Embryonic facial prominence (tissue), 1 donor: ENCODE results near the gene AFP.
A peak's percentile ranks its signal among the peaks of the same experiment; 100 is the strongest.

Source experiments
- DNase-seq: peaks from one replicate; pipeline ENCODE4 v3.0.0-alpha.2; 2016; ENCODE audit errors: extremely low spot score

AFP gene

DNA sequence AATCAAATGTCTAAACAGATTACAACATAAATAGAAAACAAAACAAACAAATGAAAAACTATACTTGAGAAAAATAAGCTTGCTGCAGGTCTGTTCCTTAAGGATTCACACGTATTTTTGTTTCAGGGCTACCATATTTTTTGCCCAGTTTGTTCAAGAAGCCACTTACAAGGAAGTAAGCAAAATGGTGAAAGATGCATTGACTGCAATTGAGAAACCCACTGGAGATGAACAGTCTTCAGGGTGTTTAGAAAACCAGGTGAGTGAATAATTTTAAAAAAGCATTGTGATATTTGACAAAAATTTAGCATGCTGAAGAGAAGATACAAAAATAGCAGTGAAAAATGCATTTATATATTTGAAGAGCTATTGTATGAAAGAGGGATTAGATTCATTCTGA is 2.0 kb downstream of the AFP start:
- DNase-seq: no peak

DNA sequence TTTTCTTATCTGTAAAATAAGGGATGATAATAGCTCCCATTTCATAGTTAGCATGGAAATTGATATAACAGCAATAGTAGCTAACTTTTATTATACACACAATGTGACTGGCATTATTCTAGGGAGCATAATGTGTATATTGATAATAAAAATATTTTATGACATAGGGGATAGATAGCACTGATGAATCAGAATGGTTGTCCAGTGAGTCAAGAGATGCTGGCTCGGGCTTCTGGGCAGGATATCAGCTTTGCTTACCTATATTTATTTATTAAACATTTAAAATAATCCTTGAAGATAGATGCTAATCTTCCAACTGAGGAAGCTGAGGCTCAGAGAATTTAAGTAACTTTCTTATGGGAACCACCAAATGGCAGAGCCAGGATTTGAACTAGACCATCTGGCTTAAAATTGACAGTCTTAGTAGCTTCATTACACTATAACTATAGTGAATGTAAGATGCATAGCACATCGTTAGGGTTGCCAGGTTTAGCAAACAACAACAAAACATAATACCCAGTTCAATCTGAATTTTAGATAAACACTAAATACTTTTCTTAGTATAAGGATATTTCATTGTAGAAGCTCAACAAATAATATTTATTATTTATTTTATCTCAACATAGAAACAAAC is 2.7 kb downstream of the AFP start:
- DNase-seq: no peak

DNA sequence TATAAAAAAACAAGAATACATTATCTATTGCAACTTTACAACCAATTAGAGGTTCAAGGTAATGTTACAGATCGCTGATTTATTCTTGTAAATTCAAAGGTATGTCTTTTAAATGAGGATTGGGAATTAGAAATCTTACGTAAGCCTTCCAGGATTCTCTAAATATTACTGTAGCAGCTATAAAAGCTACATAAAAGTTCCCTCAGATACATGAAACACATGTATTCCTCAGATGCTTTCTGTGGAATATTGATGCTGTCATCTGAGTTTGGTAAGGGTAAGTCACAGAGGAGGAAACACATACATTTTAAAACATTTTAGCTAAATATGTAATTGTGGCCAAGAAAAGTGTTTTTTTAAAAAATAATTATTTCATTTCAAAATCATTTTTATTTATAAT is 3.4 kb downstream of the AFP start:
- no peak for DNase-seq

DNA sequence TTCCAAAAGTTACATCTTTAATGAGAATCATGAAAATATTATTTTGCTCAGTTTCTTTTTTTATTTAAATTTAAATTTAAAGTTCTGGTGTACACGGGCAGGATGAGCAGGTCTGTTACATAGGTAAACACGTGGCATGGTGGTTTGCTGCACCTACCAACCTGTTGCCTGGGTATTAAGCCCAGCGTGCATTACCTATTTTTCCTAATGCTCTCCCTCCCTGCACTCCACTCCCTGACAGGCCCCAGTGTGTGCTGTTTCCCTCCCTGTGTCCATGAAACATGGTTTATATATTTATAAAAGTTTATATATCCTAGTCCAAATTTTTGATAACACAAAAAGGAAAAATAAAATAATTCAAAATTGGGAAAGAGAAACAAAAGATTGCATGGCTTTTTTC is 4.0 kb downstream of the AFP start:
- DNase-seq: no peak

DNA sequence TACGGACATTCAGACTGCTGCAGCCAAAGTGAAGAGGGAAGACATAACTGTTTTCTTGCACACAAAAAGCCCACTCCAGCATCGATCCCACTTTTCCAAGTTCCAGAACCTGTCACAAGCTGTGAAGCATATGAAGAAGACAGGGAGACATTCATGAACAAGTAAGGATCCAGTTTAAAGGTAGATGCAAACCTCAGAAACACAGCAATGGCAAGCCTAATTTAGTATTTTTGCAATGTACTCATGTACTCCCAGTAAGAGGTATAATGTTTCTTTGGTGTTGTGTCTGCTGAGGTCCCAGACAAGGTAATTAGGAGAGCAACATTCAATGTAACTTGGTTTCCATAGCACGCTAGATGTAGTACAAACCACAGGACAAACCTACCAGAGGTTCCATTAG is 4.6 kb downstream of the AFP start:
- DNase-seq: no peak

DNA sequence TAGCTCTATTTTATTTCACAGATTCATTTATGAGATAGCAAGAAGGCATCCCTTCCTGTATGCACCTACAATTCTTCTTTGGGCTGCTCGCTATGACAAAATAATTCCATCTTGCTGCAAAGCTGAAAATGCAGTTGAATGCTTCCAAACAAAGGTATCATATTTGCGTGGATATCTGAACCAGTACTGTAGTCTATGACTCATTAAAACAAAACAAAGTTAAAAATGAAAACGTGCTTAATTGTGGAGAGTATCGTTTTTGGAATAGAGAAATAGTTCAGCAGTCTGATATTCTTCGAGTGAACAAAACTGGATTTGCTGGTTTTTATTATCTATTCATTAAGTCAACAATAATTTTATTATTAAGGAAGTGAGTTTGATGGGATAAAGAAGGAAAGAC is 6.3 kb downstream of the AFP start:
- DNase-seq: no peak

DNA sequence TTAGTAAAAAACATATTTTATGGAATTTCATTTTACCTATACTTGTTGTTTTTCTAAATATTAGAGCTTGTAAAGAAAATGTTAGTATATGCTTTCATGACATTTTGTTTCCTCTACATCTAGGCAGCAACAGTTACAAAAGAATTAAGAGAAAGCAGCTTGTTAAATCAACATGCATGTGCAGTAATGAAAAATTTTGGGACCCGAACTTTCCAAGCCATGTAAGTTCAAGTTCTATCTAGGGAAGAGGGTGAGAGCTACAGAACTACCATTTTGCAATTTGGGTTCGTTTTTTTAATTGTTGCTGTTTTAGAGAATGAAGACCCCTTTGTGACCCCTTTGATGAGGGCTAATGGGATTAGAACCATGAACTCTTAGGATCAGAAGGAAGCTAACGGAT is 7.2 kb downstream of the AFP start:
- no peak for DNase-seq

DNA sequence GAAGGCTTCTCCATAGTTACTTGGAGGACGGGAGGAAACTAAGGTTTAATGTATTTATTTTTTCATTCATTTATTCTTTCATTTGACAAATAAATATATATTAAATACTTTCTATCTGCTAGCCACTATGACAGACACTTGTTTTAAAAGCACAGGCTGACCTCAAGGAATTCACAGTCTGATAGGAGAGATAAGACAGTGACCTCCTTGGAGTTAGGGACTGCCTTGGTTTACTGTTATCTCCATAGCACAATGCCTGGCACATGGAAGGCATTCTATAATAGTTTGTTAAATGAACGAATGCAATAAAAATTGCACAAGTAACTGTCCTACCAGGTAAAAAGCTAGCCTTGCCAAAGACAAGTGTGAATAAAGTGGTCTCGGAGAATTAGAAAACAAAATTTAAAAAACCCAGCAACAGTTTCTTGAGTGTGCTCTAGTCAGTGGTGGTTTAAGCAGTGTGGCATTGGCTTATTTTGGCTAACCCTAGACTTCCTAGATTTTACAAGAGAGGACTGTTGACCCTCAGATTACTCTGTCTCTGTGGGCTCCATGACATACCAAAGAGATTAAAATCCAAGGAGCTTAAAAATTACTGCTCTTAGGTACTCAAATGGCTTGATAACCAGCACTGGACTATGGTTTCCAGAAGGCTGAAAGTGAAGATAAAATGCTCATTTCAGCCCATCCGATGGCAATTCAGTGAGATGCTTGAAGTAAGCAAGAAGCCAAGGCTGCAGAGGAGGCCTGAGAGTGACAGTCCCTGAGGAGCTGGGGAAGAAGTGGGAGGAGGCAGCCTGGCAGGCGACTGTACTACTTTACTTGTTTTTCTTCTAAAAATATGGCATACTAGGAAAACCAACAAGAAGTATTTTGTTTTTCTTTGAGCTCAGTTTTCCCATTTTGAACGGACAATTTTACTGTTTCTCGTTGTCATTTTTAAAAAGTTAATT is 9.6 kb downstream of the AFP start:
- DNase-seq: no peak

DNA sequence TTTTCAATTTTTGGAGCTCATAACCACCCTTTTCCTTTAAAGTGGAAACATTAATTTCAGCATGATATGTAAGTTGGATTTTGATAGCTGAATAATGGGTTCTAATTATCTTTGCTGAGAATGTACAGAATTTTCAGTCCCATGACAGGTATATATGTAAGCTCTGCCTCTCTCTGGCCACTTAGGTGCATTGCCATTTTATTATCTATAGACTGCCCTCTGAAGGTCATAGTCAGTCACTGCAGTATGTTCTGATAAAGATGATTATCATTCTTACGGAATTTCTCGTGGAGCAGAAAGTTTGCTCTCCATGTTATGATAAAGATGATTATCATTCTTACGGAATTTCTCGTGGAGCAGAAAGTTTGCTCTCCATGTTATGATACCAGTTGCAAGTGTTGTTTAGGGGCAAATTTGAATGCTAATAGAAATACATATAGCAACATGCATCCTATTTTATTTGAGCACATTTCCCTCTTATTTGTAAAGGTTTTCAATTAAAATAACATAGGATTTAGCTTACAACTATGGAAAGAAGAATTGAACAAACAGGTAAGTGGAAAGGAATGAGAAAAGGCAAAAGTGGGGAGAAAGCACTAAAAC is 10.4 kb downstream of the AFP start:
- peak; percentile 43 for DNase-seq

DNA sequence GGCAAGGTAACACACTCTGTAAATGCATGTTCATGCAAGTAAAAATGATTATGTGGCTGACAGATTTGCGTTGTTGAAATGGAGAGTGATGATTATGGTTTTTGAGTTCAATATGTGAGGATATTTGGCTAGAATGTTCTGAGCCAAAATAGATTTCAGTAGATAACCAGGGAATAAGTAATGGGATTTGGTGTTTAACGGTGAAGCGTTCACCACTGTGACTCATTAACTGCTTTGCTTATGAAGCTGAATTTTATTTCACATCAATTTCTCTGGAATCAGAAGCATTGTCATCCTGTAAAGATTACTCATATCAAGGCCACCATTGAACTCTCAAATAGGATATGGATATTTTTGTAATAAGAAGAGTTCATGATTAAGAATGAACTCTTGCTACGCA is 11.7 kb downstream of the AFP start:
- DNase-seq: no peak

DNA sequence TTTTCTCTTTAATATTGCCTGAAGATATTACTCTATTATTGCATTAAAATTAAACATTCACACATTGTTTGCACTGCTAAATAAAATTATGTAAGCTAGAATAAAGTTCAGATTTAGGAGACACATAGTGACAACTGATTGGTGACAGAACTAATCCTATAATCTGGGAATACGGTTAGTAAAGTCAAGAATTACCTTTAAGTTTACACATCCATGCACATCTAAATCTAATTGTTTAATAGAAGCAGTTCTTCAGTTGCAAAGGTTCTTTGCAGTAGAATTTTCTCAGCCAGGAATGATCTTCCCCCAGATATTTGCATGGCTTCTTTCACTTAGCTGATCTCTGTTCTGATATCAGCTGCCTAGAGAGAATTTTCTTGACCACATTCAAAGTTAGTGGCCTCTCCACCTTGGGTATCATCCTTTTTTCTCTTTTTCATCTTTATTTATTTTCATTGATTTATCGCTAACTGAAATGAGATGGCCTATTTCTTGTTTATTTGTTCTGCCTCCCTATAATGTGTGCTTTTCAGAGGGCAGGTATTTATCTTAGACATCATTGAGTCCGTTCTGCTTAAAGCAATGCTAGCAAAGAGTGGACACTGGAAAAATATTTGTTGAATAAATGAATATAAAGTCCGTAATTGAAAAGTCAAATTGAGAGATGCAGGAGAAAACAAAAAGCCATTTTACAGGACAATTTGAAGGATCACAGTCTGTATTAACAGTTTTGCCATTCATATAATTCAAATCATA is 12.6 kb downstream of the AFP start:
- DNase-seq: no peak

DNA sequence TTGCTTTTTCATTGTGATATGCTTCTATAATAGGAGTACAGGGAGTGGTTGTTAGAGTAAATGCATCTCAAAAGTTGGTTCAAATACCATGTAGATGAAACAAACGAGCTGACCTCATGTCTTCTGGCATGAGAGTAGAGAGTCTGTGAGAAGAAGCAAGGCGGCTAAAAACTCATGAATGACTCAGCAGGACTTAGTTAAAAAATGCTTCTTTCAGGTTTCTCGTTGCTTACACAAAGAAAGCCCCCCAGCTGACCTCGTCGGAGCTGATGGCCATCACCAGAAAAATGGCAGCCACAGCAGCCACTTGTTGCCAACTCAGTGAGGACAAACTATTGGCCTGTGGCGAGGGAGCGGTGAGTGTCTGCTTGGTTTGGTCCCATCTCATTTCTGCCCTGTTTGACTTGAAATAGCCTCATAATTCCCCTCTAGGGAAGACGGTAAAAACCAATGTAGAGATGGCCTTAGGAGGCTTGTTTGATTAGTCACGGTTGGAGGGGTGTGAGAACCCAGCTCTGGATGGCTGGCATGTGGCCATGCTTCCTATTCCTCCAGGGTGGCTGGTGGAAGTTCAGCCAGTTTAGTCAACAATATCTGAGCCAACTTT is 14.5 kb downstream of the AFP start:
- DNase-seq: no peak

DNA sequence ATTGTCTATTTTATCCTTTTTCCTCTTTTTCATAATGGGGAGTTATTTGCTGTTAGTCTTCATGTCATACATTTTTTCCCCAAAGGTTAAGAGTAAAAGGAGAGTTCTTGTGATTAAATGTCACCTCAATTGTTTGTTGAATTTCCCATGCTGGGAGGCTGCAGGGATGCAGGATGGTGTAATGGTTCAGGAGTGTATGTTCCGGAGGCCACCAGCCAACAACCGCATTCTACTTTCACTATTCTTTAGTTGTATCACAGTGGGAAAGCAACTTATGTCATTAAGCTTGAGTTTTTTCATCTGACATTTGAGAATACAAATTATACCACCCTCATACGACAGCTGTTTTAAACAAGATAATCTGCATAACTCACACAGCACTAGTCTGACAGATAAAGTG is 15.4 kb downstream of the AFP start:
- no peak for DNase-seq

DNA sequence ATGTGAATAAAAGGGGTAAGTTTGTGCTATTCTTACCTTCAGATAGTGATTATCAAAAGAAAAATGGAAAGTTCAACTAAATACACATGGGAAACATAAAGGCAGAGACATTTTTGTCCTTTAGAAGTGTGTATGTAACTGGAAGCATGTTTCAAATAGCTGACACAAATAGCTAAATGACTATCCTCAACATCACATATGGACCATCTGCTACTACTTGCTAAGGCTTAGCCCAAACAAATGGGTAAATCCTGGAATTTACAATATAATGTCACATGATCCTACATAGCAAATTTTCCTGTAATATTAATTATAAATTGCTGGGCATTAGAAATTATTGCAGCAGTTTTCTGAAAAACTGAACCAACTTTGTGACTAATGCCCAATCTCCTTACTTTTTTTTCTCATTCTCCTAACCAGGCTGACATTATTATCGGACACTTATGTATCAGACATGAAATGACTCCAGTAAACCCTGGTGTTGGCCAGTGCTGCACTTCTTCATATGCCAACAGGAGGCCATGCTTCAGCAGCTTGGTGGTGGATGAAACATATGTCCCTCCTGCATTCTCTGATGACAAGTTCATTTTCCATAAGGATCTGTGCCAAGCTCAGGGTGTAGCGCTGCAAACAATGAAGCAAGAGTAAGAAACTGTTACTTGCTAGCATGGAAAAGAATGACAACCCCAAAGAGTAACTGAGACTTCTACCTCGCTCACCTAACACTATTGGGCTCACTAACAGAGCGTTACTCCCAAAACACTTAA is 16.1 kb downstream of the AFP start:
- no peak for DNase-seq

DNA sequence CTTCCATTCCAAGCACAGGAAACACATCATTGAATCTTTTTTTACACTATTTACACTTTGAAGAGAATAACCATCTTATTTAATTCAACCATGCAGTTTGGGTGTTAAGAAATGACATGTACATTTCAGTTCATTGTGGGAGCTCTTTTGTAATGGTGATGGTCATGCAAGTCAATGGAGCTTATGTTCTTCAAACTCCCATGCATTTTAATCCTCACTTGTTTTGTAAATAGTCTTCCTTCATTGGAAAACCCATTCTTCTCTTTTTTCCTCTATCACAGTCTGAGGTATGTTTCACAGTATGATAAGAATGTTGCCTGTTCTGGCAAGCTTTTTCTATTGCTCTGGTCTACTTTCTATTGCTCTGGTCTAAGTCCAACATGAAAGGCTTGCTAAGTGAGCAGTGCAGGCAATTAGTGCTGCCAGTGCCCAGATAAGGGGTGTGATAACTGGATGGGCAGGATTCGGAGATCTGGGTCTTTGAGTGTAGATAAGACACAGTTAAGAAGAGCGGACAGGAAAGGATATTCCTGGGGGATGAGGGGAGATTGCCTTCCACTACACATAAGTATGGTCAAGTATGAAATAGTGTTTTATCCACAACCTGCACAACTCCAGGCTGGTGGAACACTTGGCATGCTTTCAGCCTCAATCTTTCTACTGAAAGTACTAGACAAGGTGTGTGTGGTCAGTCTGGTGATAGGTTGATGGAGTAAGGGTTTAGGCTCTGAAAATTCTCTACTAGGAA is 17.1 kb downstream of the AFP start:
- DNase-seq: no peak

DNA sequence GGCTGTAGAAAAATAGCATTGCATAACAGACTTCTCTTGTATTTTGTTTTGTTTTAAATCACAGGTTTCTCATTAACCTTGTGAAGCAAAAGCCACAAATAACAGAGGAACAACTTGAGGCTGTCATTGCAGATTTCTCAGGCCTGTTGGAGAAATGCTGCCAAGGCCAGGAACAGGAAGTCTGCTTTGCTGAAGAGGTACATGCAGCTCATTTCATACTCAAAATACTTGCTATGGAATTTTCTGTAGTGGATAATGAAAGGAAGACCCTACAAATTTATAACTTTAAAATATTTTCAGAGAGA is 17.6 kb downstream of the AFP start:
- no peak for DNase-seq

DNA sequence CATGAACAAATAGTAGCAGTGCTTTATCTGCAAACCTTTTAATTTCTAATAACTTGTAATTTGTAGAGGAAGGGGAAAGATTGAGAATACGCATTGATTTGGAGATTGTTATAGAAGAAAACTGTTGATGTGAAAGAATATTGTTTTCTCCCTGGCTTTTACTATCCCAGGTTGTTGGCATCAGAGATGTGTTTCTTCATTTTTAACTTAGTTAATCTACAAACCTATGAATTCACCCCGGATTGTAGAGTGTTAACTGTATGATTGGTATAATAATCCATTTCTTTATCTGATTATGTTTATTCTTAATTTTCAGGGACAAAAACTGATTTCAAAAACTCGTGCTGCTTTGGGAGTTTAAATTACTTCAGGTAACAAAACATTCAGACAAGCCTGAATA is 18.9 kb downstream of the AFP start:
- DNase-seq: no peak

DNA sequence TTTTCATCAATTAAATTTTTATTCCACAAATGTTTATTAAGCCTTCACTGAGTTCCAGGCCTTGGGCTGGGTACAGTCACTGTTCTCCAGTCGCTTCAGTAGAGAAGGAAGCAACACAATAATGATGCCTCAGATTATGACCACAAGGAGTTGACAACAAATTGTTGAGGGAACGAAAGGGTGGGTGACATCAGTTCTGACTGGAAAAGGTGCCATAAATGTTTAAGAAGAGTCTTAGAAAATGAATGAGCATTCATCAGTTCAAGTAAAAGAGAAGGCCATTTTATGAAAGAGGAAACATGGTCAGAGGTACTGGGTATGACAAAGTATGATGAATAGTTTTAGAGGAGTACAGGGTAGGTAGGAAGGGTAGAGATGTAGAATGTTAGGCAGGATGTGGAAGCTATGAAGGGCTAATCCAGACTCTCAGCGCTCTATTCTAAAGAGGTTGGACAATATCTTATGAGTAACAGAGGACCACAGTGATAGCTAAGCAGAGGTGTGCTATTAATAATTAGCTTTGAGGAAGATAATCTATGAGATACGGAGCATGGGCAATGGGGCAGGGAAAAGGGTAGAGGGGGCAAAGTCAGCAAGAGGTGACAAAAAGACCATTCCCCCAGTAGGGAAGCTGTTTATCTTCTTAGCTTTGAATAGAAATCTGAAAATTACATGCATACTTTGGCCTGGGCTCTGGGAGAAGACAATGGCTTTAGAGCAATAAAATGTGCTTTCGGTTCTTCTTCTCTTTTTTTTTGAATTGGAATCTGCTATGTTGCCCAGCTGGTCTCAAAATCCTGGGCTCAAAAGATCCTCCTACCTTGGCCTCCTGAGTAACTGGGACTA is 20.4 kb downstream of the AFP start:
- DNase-seq: no peak

DNA sequence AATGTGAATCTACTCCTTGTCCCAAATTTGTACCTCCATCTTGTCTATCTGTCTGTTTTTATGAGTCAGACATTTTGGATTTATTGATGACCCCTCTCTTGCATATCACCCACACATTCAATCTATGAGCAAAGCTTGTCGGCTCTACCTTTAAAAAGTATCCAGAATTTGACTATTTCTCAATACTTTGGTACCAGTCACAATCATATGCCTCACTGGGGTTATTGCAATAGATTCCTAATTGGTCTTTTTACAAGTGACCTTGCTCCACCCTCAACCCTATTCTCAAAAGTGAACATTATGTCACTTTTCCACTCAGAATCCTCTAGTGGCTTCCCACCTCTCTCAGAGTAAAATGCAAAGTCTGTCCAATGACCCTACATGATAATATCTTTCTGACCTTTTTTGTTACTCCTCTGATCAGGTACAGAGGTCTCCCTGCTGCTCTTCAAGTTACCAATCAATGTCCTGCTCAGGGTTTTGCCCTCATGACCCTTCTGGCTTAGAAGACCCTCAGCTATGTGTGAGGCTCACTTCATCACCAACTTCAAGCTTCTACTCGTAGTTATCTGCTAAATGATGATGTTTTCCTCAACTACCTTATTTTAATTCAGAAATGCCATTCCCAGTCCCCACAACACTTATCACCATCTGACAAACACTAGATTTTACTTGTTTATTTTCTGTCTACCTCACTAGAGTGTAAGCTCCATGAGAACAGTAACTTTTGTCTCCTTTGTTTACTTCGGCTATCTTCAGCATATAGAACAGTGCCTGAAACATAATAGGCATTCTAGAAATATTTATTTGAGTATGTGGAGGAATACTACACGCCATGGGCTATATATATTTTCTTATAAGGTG is 22.4 kb downstream of the AFP start:
- DNase-seq: no peak
